GM18526 (cell line): ENCODE data around the gene CYB5A.

Experiments
- POLR2A ChIP-seq: IDR thresholded peaks from 3 replicates; pipeline ENCODE4 v1.6.1; 2011; ENCODE audit not compliant: insufficient read length; ENCODE audit errors: extremely low read depth

The CYB5A gene

GRCh38 chr18:74265546-74266098, 26.1 kb downstream of the CYB5A start:
- TF ChIP-seq POLR2A, result no peak

GRCh38 chr18:74264303-74265020, 27.3 kb downstream of the CYB5A start:
- no peak for TF ChIP-seq POLR2A

- no peak for TF ChIP-seq POLR2A
Observed at GRCh38 chr18:74261053-74261713, 30.6 kb downstream of the CYB5A start.

- TF ChIP-seq POLR2A, result no peak
Observed at GRCh38 chr18:74259347-74259746, 32.4 kb downstream of the CYB5A start.

- TF ChIP-seq POLR2A, result no peak
Observed at GRCh38 chr18:74257083-74257482, 34.7 kb downstream of the CYB5A start.

- TF ChIP-seq POLR2A, result no peak
Observed at GRCh38 chr18:74256190-74256589, 35.6 kb downstream of the CYB5A start.

- TF ChIP-seq POLR2A, result no peak
Observed at GRCh38 chr18:74255131-74255616, 36.6 kb downstream of the CYB5A start.

GRCh38 chr18:74252039-74252395, 39.7 kb downstream of the CYB5A start:
- TF ChIP-seq POLR2A, result no peak

- TF ChIP-seq POLR2A, result no peak
Observed at GRCh38 chr18:74251297-74252038, 40.3 kb downstream of the CYB5A start.

GRCh38 chr18:74250131-74250530, 41.6 kb downstream of the CYB5A start:
- TF ChIP-seq POLR2A, result no peak

GRCh38 chr18:74249181-74249968, 42.4 kb downstream of the CYB5A start:
- no peak for TF ChIP-seq POLR2A

- no peak for TF ChIP-seq POLR2A
Observed at GRCh38 chr18:74248595-74248994, 43.2 kb downstream of the CYB5A start.

- no peak for TF ChIP-seq POLR2A
Observed at GRCh38 chr18:74248189-74248588, 43.6 kb downstream of the CYB5A start.

GRCh38 chr18:74244554-74244953, 47.2 kb downstream of the CYB5A start:
- no peak for TF ChIP-seq POLR2A

GRCh38 chr18:74243127-74243526, 48.6 kb downstream of the CYB5A start:
- TF ChIP-seq POLR2A, result no peak

GRCh38 chr18:74242438-74243096, 49.2 kb downstream of the CYB5A start:
- no peak for TF ChIP-seq POLR2A
